Kidney epithelial cell (primary cell): ENCODE results near the gene ARHGAP19. TPM values are rescaled to one million over a fixed set of nuclear protein-coding genes. Genes with fewer than 3 reads are reported as not detected.
"Not testable (repeated sequence)": the region's sequence is repeated elsewhere in the genome, so short reads cannot be mapped to it uniquely, and the experiment has no call there.

Experiments used
- DNase-seq: peaks from one replicate; pipeline ENCODE4 v3.0.0-alpha.2; 2010; ENCODE audit warnings: low read depth
- H3K27me3 ChIP-seq: 2 replicates; pipeline ENCODE4 v1.6.0; 2011; ENCODE audit warnings: low read length; ENCODE audit not compliant: control insufficient read depth, insufficient read depth
- H3K36me3 ChIP-seq: 2 replicates; pipeline ENCODE4 v1.5.1; 2011; ENCODE audit warnings: low read length; ENCODE audit not compliant: control insufficient read depth, insufficient read depth
- H3K4me3 ChIP-seq: 2 replicates; pipeline ENCODE4 v1.5.1; 2011; ENCODE audit warnings: low read depth, mild to moderate bottlenecking, control low read depth, low read length
- CTCF ChIP-seq: IDR thresholded peaks from 2 replicates; pipeline ENCODE4 v1.5.1; 2011; ENCODE audit warnings: mild to moderate bottlenecking, moderate library complexity, low read length, control low read depth, inconsistent platforms; ENCODE audit not compliant: insufficient read depth, poor library complexity, severe bottlenecking
- total RNA-seq: library from RNA; depleted of rRNA; stranded (reverse); fragments of >200 nt; gene quantifications from 2 replicates; pipeline ENCODE4 v1.2.3, GENCODE V29; 2015

Gene ARHGAP19
- total RNA-seq, 1 donor from 2014 or later = 5.4 TPM

- Histone ChIP-seq H3K36me3 (no peaks in the 10 kb centered on the region), H3K4me3 (no peak overlapping the region), H3K27me3 (no peaks in the 10 kb centered on the region)
- TF ChIP-seq CTCF = no peak
- no peak for DNase-seq
Measured at GRCh38 chr10:97270523-97271154, 21.8 kb downstream of the ARHGAP19 start.

DNA sequence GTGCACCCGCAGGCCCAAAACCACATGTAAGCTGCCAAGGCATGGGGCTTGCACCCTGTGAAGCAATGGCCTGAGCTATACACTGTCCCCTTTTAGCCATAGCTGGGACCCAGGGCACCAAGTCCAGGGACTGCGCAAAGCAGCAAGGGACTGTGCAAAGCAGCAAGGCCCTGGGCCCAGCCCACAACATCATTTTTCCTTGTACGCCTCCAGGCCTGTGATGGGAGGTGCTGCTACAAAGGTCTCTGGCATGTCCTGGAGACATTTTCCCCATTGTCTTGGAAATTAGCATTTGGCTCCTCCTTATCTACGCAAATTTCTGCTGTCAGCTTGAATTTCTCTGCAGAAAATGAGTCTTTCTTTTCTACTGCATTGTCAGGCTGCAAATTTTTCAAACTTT lies 24.8 kb downstream of the ARHGAP19 start:
- DNase-seq = no peak
- no peak for TF ChIP-seq CTCF

DNA sequence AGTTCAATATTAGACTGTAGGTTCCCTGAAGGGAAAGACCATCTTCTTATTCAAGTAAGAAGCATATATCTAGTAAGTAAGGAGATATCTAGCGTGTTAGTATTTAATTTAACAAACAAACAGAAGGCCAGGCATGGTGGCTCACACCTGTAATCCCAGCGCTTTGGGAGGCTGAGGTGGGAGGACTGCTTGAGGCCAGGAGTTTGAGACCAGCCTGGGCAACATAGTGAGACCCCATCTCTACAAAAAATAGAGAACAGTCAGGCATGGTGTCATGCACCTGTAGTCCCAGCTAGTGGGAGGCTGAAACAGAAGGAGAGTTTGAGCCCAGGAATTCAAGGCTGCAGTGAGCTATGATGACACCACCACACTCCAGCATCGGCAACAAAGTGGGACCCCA lies 27.3 kb downstream of the ARHGAP19 start:
- DNase-seq, H3K27me3 ChIP-seq, H3K4me3 ChIP-seq, H3K36me3 ChIP-seq: not testable (repeated sequence)

More for the DNA sequence above, 24.8 kb downstream of the ARHGAP19 start:
- Histone ChIP-seq H3K27me3 (no peaks in the 10 kb centered on the region), H3K4me3 (no peak overlapping the region), H3K36me3 (no peaks in the 10 kb centered on the region)

DNA sequence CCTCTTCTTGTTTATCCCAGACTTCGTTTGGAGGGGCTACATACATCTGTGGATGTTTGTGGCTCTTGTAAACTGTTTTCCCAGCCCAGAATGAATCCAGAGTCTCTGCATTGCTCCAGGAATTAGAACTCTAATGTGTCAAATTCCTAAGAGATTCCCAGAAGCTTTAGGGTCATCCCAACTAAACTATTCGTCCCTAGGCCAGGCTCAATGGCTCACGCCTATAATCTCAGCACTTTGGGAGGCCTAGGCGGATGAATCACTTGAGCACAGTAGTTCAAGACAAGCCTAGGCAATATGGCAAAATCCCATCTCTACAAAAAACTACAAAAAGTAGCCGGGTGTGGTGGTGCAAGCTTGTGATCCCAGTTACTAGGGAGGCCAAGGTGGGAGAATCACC lies 28.5 kb downstream of the ARHGAP19 start:
- no peak for DNase-seq
- TF ChIP-seq CTCF = no peak
- no peaks in the 10 kb centered on the region for H3K27me3 ChIP-seq
- no peaks in the 10 kb centered on the region for H3K36me3 ChIP-seq
- H3K4me3 ChIP-seq = no peak overlapping the region

DNA sequence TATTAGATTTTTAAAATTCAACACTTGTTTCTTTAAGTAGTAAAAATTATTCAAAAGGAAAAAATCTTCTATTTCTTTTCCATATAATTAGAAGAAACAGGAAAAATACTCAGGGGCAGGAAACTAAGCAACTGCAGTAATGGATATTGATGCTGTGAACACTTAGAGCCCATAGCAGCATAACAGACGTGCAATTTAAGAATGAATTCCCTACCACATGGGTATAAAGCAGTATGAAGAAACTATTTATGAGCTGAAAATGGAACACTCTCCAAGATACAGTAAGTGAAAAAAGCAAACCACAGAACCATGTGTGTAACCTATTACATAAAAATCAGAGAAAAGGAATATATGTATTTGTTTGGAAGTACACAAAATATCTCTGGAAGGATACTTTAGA lies 30.8 kb downstream of the ARHGAP19 start:
- TF ChIP-seq CTCF = no peak
- no peak for DNase-seq
- no peak overlapping the region for H3K4me3 ChIP-seq
- no peaks in the 10 kb centered on the region for H3K36me3 ChIP-seq
- no peaks in the 10 kb centered on the region for H3K27me3 ChIP-seq

- TF ChIP-seq CTCF = no peak
- no peaks in the 10 kb centered on the region for H3K27me3 ChIP-seq
- H3K4me3 ChIP-seq = no peak overlapping the region
- DNase-seq = no peak
- H3K36me3 ChIP-seq = no peaks in the 10 kb centered on the region
Measured at GRCh38 chr10:97261183-97261582, 31.3 kb downstream of the ARHGAP19 start.
